K562 (cell line): ENCODE measurements around the gene GNB2. TPM values are rescaled to one million over a fixed set of nuclear protein-coding genes. Genes with fewer than 3 reads are reported as not detected.

Experiments
- ARHGAP35 ChIP-seq: fragments of 450-650 bp; IDR thresholded peaks from 2 replicates; pipeline ENCODE4 v1.6.1; 2018; ENCODE audit not compliant: partially characterized antibody
- BRD9 ChIP-seq: fragments of 450-650 bp; IDR thresholded peaks from 2 replicates; pipeline ENCODE4 v1.6.1; 2018; ENCODE audit warnings: low read depth; ENCODE audit not compliant: partially characterized antibody
- CREM ChIP-seq: IDR thresholded peaks from 2 replicates; pipeline ENCODE4 v1.6.1; 2014; ENCODE audit warnings: antibody characterized with exemption, low read depth
- DNMT1 ChIP-seq: fragments of 450-650 bp; IDR thresholded peaks from 2 replicates; pipeline ENCODE4 v1.6.1; 2016; ENCODE audit warnings: antibody characterized with exemption, mild to moderate bottlenecking
- EZH2 ChIP-seq: IDR thresholded peaks from 2 replicates; pipeline ENCODE4 v1.6.1; 2012; ENCODE audit warnings: low read depth, mild to moderate bottlenecking, inconsistent platforms, low read length, borderline replicate concordance
- FUS ChIP-seq: fragments of 200-400 bp; formaldehyde crosslinking; optimal IDR thresholded peaks from 2 replicates; pipeline ENCODE3; 2017; ENCODE audit warnings: low read depth, low read length
- HNRNPK ChIP-seq: fragments of 200-400 bp; formaldehyde crosslinking; IDR thresholded peaks from one replicate; pipeline ENCODE4 v1.6.1; 2018; ENCODE audit warnings: mild to moderate bottlenecking, low read depth, low read length; ENCODE audit not compliant: poor library complexity, severe bottlenecking
- HNRNPUL1 ChIP-seq: fragments of 200-400 bp; formaldehyde crosslinking; IDR thresholded peaks from 2 replicates; pipeline ENCODE4 v1.6.1; 2017; ENCODE audit warnings: low read length
- NCOA2 ChIP-seq, 2 experiments: fragments of 450-650 bp; IDR thresholded peaks; 2 replicates each; pipeline ENCODE4 v1.6.1; 2018; ENCODE audit warnings: mild to moderate bottlenecking in 2 of 2, moderate library complexity in 1 of 2; ENCODE audit not compliant: partially characterized antibody in 2 of 2
- NR2F6 ChIP-seq: fragments of 450-650 bp; formaldehyde crosslinking; IDR thresholded peaks from 2 replicates; pipeline ENCODE4 v1.4.0; 2020; ENCODE audit warnings: mild to moderate bottlenecking
- REST ChIP-seq, 2 experiments: fragments of 450-650 bp; formaldehyde crosslinking in 1 of 2; IDR thresholded peaks; 2 replicates each; pipeline versions ENCODE4 v1.4.0 to v1.6.1; 2014 to 2020; ENCODE audit warnings: mild to moderate bottlenecking in 2 of 2, borderline replicate concordance in 1 of 2, low read depth in 1 of 2
- RUNX1 ChIP-seq: sonication (generic); IDR thresholded peaks from 2 replicates; pipeline ENCODE4 v1.6.1; 2016; ENCODE audit warnings: antibody characterized with exemption, low read depth
- YBX1 ChIP-seq: fragments of 450-650 bp; IDR thresholded peaks from 2 replicates; pipeline ENCODE4 v1.7.1; 2016; ENCODE audit warnings: mild to moderate bottlenecking
- ZNF311 ChIP-seq: fragments of 250-450 bp; sonication (Bioruptor Pico); IDR thresholded peaks from 2 replicates; pipeline ENCODE4 v1.4.0; 2020; ENCODE audit warnings: mild to moderate bottlenecking, moderate library complexity
- ZNF696 ChIP-seq: fragments of 250-450 bp; sonication (Bioruptor Pico); conservative IDR thresholded peaks from 2 replicates; pipeline ENCODE4 v1.4.0; 2020; ENCODE audit warnings: mild to moderate bottlenecking, moderate library complexity
- ZNF79 ChIP-seq: fragments of 250-450 bp; sonication (Bioruptor Pico); IDR thresholded peaks from 2 replicates; pipeline ENCODE4 v1.4.0; 2020; ENCODE audit warnings: low read depth, mild to moderate bottlenecking, moderate library complexity
- polyA plus RNA-seq, 8 experiments: library from polyadenylated mRNA; depleted of rRNA in 4 of 8; stranded (reverse) in 5 of 8; unstranded in 3 of 8; fragments of >200 nt; fragmentation: Nextera tagmentation in 2 of 8; fragmentation: Illumina TruSeq in 1 of 8; extraction: Ambion mirVana in 2 of 8; extraction: Trizol in 1 of 8; gene quantifications; 2 replicates each; pipeline versions ENCODE4 v1.2.1 to v1.2.3, GENCODE V29; 2011 to 2014; ENCODE audit warnings: inconsistent platforms in 1 of 8, missing spikeins in 1 of 8
- total RNA-seq, 7 experiments: library from RNA; depleted of rRNA in 6 of 7; stranded (reverse); fragments of >200 nt in 6 of 7; fragmentation: Illumina TruSeq in 2 of 7; extraction: Trizol in 2 of 7; gene quantifications; 2 replicates each; pipeline versions ENCODE4 v1.2.1 to v1.2.3, GENCODE V29; 2011 to 2021; ENCODE audit warnings: low replicate concordance in 1 of 7
- TF ChIP-seq, protein P1 (sequence below): fragments of 450-650 bp; IDR thresholded peaks from 2 replicates; pipeline ENCODE4 v1.6.1; 2016; ENCODE audit warnings: borderline replicate concordance
- TF ChIP-seq, protein P2 (sequence below): fragments of 250-450 bp; sonication (Bioruptor Pico); IDR thresholded peaks from 2 replicates; pipeline ENCODE4 v1.4.0; 2020; ENCODE audit warnings: mild to moderate bottlenecking, moderate library complexity

The GNB2 gene
- total and polyA plus RNA-seq, 9 of the 15 experiments (the other 6 are each of a cell fraction or from before 2014, with no cell fraction given), result 0.65 to 320 (median 104) TPM

DNA sequence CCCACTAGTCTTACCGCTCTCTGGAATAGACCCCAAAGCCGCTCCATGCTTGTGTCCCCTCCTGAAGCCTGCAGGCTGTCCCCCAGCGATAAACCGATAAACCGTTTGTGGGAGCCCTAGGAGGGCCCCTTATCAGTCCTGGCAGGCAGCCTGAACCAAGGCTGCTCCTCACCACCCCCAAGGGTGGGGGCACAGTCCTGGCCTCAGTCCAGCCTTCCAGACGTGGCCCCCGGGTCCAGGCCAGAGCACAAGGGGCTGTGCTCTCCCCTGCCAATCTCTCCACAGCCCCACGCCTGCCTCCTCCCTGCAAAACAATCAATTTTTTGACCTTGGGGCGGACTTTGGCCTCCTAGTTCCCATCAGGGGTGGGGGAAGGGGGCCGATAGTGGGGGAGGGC is 32.1 kb upstream of the GNB2 start, which contains the start of gene TFR2 (continued):
- TF ChIP-seq ZNF79 (CRISPR knock-in tag) (no peak), NCOA2 (IDR thresholded peaks at IDR 0.05; ENCODE audit: partially characterized antibody in 2 of 2) (no peak), YBX1 (no peak), ZNF696 (CRISPR knock-in tag) (no peak), NR2F6 (CRISPR knock-in tag) (no peak), BRD9 (peak; percentile 49), HNRNPK (no peak), FUS (no peak), ZNF311 (CRISPR knock-in tag) (no peak), ARHGAP35 (no peak), DNMT1 (no peak), HNRNPUL1 (no peak), CREM (peak; percentile 61), REST (IDR thresholded peaks at IDR 0.05; ENCODE audit: borderline replicate concordance) (no peak; the same call in 1 of the 2 replicates), REST (CRISPR knock-in tag; IDR thresholded peaks at IDR 0.05; ENCODE audit: low read depth) (0 out of 2 replicates have a peak, but pooled peaks have one; percentile 47), EZH2 (no peak), RUNX1 (peak; percentile 82)
- TF ChIP-seq, protein P1, sequence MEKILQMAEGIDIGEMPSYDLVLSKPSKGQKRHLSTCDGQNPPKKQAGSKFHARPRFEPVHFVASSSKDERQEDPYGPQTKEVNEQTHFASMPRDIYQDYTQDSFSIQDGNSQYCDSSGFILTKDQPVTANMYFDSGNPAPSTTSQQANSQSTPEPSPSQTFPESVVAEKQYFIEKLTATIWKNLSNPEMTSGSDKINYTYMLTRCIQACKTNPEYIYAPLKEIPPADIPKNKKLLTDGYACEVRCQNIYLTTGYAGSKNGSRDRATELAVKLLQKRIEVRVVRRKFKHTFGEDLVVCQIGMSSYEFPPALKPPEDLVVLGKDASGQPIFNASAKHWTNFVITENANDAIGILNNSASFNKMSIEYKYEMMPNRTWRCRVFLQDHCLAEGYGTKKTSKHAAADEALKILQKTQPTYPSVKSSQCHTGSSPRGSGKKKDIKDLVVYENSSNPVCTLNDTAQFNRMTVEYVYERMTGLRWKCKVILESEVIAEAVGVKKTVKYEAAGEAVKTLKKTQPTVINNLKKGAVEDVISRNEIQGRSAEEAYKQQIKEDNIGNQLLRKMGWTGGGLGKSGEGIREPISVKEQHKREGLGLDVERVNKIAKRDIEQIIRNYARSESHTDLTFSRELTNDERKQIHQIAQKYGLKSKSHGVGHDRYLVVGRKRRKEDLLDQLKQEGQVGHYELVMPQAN, result no peak
- TF ChIP-seq, protein P2, sequence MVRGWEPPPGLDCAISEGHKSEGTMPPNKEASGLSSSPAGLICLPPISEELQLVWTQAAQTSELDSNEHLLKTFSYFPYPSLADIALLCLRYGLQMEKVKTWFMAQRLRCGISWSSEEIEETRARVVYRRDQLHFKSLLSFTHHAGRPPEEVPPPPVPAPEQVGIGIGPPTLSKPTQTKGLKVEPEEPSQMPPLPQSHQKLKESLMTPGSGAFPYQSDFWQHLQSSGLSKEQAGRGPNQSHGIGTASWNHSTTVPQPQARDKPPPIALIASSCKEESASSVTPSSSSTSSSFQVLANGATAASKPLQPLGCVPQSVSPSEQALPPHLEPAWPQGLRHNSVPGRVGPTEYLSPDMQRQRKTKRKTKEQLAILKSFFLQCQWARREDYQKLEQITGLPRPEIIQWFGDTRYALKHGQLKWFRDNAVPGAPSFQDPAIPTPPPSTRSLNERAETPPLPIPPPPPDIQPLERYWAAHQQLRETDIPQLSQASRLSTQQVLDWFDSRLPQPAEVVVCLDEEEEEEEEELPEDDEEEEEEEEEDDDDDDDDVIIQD, result no peak
